ENCODE data around the gene SSMEM1. TPM values are rescaled to one million over a fixed set of nuclear protein-coding genes. Genes with fewer than 3 reads are reported as not detected.

Gene SSMEM1
- total RNA-seq, 1 donor from 2014 or later = not detected

- no peak for DNase-seq (ENCODE audit: low read depth)
- no peak for TF ChIP-seq CTCF (conservative IDR thresholded peaks at IDR 0.05; ENCODE audit: low read depth, low read length)
- H3K4me3 ChIP-seq (ENCODE audit: low read depth, low read length) = no peak overlapping the region
Measured at GRCh38 chr7:130195396-130195795, 12.3 kb upstream of the SSMEM1 start.

- H3K4me3 ChIP-seq (ENCODE audit: low read depth, low read length) = no peak overlapping the region
- DNase-seq (ENCODE audit: low read depth) = no peak
- TF ChIP-seq CTCF (conservative IDR thresholded peaks at IDR 0.05; ENCODE audit: low read depth, low read length) = no peak
Measured at GRCh38 chr7:130196476-130196875, 11.2 kb upstream of the SSMEM1 start.

DNA sequence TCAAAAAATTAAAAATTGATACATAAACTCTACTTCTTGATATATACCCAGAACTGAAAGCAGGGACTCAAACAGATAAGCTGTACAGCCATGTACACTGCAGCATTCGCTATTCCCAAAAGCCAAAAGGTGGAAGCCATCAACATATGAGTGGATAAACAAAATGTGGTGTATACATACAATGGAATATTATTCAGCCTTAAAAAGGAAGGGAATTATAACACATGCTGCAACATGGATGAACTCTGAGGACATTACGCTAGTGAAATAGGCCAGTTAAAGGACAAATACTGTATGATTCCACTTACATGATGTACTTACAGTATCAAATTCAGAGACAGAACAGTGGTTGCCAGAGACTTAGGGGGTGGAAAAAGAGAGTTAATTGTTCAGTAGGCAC lies 10.6 kb upstream of the SSMEM1 start:
- no peak for TF ChIP-seq CTCF (conservative IDR thresholded peaks at IDR 0.05; ENCODE audit: low read depth, low read length)
- H3K4me3 ChIP-seq (ENCODE audit: low read depth, low read length) = no peak overlapping the region
- DNase-seq (ENCODE audit: low read depth) = no peak

DNA sequence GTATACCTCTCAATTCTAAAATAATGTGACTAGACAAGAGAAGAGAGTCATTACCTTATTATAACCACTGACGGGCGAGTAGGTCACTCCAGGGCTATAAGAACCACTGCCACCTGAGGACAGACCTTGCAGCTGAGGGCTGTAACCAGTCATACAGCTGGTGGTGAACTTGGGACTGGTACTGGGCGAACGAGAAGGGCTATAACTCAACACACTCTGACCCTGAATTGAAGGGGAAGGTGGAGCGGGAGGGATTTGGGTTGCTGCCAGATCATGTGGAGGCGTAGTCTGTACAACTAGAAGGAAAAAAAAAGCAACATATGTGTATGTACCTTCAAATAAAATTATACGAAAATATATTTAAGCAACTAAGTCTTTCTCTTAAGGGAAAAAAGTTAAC lies 5.9 kb upstream of the SSMEM1 start:
- no peak overlapping the region for H3K4me3 ChIP-seq (ENCODE audit: low read depth, low read length)
- TF ChIP-seq CTCF (conservative IDR thresholded peaks at IDR 0.05; ENCODE audit: low read depth, low read length) = no peak

DNA sequence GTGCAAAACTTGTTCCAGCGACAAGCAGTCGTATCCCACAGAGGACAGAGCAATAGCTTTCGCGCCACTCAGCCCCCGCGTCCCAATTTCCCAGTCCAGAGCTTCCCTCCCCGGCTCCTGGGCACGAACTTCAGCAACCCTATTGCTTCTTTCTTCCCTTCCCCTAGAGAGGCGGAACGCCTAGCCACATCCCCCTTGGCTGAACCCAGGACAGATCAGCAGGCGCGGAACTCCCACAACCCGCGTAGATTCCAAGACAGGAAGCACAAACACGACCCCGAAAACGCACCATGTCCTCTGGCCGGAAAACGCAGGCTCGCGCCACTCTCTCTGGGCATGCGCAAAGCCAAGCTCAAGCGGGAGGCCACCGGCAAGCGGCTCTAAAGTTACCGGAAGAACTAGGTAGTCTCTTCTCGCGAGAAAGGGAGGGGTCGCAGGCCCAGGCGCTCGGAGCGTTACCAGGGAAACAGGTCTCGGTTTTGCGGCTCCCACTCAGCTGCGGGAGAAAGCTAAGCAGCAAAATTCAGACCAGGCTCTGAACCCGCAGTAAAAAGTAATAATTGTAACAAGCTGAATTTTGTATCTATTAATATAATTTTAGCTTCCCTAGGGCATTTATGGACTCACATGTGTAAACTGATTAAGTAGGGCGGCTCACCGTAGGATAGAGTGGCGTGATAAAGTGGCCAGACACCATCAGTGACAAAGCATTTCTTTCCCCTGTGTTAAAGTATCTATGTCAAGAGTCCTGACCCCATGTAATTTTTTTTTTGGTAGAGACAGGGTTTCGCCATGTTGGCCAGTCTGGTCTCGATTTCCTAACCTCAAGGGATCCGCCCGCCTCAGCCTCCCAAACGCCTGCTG lies 2.3 kb upstream of the SSMEM1 start, which contains the start of gene TMEM209:
Gene TMEM209, minus strand, starts transcription at position 323 of the 864 bp plus-strand sequence. Its CDS starts 31 bp downstream, at position 292.
- no peak for TF ChIP-seq CTCF (conservative IDR thresholded peaks at IDR 0.05; ENCODE audit: low read depth, low read length)
- DNase-seq (ENCODE audit: low read depth) = peak; percentile 72
- H3K4me3 ChIP-seq (ENCODE audit: low read depth, low read length) = peak within 1 kb of the TSS; percentile 95

More for the DNA sequence above, 5.9 kb upstream of the SSMEM1 start:
- no peak for DNase-seq (ENCODE audit: low read depth)

GRCh38 chr7:130207033-130207432 lies 627 bp upstream of the SSMEM1 start:
- no peak for DNase-seq (ENCODE audit: low read depth)
- no peak overlapping the region for H3K4me3 ChIP-seq (ENCODE audit: low read depth, low read length)
- no peak for TF ChIP-seq CTCF (conservative IDR thresholded peaks at IDR 0.05; ENCODE audit: low read depth, low read length)

- TF ChIP-seq CTCF (conservative IDR thresholded peaks at IDR 0.05; ENCODE audit: low read depth, low read length) = no peak
- no peak for DNase-seq (ENCODE audit: low read depth)
- no peak overlapping the region for H3K4me3 ChIP-seq (ENCODE audit: low read depth, low read length)
Measured at GRCh38 chr7:130208516-130208915, 856 bp downstream of the SSMEM1 start.

Data from epithelial cell of proximal tubule (primary cell).